Left renal pelvis (tissue), 4 donors: ENCODE measurements around the gene WNK1. TPM values are rescaled to one million over a fixed set of nuclear protein-coding genes. Genes with fewer than 3 reads are reported as not detected.
A peak's percentile ranks its signal among the peaks of the same experiment; 100 is the strongest.
"Not testable (repeated sequence)": the region's sequence is repeated elsewhere in the genome, so short reads cannot be mapped to it uniquely, and the experiment has no call there.

ENCODE experiments used
- DNase-seq, 4 donors: peaks; one replicate each; pipeline ENCODE4 v3.0.0-alpha.2; 2013; ENCODE audit warnings: low read depth in 4 of 4, low spot score in 3 of 4
- polyA plus RNA-seq, 4 donors: library from polyadenylated mRNA; unstranded; fragments of 120-200 nt; gene quantifications; one replicate each; pipeline ENCODE4 v1.2.1, GENCODE V29; 2013; ENCODE audit not compliant: insufficient read length in 4 of 4

The WNK1 gene
- polyA plus RNA-seq, 4 donors, result 71.8 to 112 (median 103) TPM

DNA sequence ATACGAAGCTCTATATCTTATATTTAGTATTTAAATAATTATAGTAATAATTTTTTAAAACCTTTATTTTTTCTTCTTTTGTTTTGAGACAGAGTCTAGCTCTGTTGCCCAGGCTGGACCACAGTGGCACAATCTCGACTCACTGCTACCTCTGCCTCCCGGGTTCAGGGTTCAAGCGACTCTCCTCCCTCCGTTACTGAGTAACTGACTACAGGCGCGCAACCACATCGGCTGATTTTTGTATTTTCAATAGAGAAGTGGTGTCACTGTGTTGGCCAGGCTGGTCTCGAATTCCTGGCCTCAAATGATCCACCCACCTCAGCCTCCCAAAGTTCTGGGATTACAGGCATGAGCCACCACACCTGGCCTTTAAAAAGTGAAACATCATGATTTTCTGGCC, 13.0 kb upstream of the WNK1 start:
- DNase-seq, result no peak

DNA sequence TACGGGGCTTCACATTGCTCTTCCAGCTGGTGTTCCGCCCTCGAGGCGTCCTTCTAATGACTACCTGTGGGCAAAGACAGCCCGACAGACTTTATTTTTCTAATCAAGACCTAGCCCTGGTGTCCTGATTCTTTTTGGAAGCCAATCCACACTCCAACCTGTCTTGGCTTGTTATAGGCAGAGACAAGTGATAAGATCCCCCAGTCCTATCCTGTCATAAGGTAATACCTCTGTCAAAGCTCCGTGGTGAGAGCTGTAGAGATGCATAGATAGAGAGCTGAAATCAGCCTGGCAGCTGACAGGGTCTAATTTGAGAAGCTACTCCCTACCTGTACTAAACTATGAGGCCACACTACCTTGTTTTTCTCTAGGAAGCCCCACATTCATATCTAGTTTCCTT, 11.5 kb upstream of the WNK1 start:
- DNase-seq, result no peak

DNA sequence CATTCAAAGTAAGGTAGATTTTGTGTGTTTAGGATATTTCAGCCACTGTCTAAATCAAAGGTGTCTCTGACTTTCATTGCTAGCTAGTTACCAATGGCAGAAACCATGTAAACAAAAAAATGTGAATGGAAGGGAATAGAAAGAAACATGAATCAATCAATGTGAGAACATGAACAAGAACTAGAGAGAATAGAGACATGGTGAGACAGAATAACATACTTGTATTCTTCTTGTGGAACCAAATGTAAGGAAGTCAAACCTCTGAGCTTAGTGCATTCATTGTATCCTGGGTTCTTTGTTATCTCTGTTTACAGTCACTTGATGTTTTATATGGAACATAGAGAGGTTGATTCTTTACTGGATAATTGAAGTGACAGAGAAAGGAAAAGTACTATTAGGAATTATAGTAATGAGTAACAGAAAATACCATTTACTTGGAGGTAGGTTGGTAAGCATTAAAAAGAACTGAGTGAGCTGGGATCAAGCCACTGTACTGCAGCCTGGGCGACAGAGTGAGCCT, 2.6 kb upstream of the WNK1 start:
- no peak for DNase-seq

DNA sequence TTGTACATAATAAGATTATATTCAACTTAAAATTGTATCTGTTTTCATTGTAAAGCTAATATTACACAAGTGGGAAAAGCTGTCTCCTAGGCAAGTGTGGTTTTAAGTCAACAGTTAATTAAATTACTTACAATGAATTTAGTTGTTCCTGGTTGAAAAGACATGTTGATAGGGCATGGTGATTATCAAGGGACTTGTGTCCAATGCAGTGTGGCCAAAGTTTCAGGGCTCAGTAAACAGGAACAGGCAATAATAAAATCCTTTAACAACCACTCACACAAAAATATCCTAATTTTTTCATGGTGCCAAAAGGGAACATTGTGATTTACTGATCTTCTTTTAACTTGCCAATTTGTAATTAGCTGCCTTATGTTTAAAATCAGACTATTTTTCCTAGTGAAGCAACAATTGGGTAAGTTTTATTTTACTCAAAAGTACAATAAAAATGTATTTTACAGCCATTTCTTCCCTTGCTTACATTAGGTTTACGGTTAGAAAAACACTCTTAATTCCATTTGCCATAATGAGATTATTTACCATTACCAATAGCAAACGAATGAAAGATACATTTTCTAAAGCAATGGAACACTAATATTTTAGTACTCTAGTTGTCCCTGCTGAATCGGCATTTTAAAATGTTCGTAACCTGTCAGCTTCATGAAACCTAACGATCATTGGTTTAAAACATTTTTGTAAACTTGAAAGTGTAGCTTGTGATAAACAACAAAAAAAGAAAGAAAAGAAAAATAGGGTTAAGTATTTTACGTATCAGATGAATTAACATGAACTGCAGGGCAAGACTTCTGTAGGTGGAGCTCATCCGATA, 1.8 kb upstream of the WNK1 start:
- DNase-seq, result no peak

DNA sequence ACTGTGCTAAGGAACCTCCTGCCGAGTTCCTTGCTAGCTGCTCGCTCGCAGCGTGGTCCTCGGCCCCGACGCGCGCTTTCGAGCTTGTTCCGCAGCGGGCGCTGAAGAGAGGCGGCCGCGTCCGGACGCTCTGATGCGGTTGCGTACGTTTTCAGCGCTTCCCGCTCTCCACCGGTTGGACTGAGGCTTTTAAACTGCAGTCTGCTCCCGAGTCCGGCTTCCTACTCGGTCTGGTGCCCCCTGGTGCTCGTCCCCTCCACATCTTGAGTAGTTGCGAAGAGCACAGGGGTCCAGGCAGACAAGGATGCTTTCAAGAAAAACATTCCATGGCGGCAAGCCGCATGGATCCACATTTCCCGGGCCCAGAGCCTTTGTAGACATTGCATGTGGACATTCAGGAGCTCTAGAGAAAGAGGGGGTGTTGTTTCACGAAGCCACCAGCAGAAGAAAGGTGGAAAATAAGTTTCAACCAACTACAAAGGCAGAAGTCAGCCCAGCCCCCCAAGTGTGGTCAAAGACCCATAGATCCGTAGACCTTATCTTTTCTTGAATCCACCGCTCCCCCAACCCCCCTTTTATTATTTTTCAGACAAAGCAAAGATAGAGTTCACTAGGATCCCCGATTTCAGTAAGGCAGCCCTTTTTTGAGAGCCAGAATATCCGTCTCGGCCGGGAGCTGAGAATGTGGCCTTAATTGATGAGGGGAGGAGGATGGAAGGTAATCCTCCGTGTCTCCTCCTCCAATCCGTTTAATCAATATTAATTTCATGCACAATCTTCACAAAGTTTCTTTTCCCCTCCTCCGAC, 984 bp upstream of the WNK1 start:
- DNase-seq, result peak; percentile 85 to 91 (median 87)

DNA sequence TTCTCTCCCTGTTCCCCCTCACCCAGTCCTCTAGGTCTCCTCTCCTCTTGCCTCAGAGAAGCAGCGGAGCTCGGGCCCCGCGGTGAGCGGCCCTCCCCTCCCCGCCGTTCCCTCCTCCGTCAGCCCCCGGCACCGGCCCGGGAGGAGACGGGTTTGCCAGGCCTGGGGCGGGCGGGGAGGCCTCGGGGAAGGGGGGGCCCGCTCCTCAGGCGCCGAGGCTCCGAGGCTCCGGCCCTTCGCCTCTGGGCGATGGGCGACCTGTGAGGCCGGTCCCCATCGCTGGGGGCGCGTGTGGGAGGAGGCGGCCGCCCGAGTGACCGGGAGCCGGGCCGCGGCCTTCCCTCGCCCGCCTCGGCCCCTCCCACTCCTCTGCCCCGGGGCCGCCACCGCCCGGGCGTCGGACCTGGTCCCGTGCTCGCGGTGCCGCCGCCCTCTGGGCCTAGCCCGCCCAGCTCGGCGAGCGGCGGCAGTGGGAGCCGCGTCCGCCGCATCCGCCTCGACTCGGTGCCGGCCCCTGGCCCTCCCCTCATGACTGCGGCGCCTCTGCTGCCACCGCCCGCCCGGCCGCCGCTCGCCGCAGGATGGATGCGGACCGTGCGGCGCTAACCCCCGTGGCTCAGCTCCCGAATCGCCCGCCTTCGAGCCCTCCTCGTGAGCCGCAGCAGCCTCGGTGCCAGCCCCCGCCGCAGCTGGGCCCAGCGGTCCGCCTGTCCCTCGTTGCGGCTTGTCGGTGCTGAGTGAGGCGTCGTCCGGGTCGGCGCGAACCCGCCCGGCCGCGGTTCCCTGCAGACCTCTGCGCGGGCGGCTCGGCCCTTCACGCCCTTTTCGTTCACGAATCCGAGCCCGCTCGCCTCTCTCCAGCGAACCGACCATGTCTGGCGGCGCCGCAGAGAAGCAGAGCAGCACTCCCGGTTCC, 574 bp downstream of the WNK1 start:
- DNase-seq, result peak in 1 of 4 donors; percentile 15

DNA sequence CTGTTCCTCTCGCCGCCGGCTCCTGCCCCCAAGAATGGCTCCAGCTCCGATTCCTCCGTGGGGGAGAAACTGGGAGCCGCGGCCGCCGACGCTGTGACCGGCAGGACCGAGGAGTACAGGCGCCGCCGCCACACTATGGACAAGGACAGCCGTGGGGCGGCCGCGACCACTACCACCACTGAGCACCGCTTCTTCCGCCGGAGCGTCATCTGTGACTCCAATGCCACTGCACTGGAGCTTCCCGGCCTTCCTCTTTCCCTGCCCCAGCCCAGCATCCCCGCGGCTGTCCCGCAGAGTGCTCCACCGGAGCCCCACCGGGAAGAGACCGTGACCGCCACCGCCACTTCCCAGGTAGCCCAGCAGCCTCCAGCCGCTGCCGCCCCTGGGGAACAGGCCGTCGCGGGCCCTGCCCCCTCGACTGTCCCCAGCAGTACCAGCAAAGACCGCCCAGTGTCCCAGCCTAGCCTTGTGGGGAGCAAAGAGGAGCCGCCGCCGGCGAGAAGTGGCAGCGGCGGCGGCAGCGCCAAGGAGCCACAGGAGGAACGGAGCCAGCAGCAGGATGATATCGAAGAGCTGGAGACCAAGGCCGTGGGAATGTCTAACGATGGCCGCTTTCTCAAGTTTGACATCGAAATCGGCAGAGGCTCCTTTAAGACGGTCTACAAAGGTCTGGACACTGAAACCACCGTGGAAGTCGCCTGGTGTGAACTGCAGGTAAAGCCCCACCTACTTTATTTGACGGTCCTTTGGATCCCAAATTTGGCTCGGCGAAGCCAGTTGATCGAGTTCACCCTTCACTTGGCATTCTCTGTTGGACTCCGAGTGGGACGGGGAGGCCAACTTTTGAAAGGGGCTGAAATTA, 1.5 kb downstream of the WNK1 start:
- DNase-seq, result no peak

DNA sequence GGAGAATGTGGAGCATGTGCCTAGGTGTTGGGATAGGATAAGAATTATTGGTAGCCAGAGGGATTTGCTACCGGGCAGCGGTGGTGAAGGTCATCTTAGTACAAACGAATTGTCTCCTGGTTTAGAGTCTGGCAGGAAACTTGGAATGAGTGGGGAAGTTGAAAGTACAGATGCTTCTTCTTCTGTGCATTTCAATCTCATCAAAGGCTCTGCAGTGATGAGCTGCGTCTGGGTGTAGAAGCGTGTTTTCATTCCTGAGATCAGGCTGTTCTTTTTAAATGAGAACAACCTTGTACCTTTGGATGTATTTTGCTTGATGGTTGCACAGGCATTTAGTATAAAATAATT, 2.1 kb downstream of the WNK1 start:
- DNase-seq, result no peak

DNA sequence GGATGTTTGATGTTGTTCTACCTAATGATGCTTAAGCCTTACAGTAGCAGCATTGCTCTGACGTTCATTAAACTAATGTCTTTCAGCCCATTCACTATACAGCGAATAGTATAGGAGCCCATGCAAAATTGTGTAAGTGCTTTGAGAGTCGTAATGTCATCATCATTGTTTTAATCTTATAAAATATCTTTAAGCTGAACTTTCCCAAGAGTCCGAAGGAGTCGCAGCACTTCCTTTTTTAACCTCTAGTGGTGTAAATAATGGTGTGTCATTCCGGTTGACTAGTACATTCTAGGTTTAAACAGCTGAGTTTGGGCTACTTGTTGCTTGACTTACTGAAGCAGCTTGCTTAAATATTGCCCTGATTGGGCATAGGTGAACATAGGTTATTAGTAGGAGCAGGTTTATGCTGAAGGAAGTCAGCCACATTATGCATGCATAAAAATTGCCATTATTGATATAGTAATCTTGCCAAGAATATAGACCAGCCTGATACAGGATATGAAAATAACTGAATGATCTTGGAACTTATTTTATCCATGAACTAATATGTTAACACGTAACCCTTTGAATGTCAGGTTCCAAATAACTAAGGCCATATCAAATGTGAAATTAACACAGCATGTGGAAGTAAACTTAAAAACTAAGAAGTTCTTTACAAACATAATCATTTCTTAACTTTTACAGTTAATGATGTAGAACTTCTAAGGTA, 2.6 kb downstream of the WNK1 start:
- no peak for DNase-seq

DNA sequence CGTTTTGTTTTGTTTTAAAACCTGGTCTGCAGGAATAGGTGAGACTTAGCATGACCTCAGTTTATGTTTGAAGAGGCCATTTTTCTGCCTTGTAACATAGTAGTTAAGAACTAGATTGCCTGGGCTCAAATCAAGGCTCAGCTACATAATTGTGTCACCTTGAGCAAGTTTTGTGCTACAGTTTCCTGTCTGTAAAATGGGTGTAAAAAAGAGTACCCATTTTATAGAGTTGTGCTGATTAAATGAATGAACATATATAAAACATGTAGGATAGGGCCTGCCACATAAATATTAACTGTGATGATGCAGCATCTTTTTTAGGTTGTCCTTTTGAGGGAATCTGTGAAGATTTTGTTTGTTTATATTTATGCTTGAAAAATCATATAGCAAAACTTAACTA, 7.2 kb downstream of the WNK1 start:
- no peak for DNase-seq

DNA sequence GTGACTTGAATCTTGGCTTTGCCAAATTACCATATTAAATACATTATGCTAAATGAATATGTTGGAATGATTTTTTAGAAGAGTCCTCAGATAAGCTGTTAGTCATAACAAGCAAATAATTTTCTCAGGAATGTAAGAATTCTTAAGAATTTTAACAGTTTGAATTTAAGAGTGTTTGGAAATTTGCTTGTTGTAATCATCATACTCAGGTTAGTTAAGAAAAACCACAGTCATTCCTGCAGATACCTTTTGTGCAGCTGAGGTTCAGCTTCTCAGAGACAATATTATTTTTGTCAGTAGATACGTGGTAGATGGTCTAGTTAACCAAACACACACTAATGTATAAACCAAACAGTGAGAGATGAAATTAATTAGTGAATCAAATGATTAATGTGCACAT, 8.9 kb downstream of the WNK1 start:
- no peak for DNase-seq

DNA sequence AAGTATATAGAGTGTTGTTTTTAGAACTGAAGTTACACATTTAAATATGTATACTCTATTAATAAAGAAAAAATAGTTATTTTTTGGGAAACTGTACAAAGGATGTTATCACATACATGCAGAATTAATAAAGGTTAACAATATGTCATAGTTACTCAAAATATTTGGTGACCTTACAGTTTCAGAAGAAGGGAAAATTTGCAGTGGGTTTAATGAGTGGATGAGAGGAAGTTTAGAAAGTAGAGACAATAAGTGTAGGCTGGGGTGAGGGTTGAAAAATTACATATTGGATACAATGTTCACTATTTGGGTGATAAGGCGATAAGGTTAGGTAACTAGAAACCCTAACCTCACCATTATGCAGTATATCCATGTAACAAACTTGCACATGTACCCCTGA, 13.5 kb downstream of the WNK1 start:
- DNase-seq, result no peak

DNA sequence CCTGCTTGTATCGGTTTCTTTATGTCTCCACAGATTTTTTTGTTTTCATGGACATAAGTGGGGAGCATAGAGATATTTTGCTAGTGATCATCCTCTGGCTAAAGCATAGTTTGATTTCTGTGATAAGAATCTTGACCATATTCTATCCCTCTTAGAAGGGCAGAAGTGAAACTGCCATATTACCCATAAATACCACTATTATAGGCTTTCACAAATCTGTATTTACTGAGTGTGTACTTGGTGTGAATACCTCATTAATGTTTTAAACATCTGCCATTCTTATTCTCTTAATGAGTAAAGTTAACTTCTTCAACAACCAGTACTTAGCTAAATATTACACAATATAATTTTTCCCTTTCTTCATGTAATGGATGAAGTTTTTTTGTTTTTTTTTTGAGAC, 16.1 kb downstream of the WNK1 start:
- DNase-seq, result no peak

DNA sequence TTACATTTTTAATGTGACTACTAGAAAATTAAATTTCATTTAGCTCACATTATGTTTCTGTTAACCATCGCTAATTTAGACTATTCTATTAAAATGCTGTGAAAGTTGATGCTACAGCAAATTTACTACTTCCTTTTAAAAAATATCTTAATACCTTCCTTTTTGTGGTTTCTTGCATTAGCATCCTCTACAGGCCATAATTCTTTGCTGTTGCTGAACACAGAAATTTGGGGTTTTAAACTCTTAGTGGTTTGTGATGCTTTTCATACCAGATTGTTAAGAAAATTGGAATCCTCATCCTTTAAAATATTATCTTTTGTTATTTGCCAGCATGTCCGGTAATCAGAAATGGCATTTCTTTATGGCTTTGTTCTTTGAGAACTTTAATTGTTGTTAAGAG, 18.1 kb downstream of the WNK1 start:
- no peak for DNase-seq

DNA sequence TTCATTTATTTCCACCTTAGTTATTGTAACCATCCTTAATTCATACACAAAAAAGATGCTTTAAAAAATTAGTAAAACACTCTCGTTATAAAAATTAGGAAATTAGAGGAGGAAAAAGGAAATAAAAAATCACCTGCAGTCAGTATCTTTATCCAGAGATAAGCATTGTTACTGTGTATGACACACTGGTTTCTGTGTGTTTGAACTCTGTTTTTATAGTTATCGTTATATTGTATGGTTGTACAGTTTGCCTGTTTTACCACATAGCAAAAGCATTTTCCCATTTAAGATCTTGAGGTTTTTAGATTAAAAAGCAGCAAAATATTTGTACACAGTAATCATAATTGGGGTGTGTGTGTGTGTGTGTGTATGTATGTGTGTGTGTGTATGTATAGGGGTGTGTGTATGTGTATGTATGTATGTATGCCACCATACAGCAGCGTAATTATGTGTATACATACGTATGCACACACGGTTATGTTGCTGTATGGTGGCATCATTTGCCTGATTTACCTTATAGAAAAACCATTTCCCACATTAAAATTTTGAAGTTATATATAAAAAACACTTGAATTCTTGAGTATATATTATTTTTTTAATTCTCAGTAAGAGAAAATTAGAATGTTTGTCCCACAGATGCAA, 19.8 kb downstream of the WNK1 start:
- DNase-seq, result no peak

DNA sequence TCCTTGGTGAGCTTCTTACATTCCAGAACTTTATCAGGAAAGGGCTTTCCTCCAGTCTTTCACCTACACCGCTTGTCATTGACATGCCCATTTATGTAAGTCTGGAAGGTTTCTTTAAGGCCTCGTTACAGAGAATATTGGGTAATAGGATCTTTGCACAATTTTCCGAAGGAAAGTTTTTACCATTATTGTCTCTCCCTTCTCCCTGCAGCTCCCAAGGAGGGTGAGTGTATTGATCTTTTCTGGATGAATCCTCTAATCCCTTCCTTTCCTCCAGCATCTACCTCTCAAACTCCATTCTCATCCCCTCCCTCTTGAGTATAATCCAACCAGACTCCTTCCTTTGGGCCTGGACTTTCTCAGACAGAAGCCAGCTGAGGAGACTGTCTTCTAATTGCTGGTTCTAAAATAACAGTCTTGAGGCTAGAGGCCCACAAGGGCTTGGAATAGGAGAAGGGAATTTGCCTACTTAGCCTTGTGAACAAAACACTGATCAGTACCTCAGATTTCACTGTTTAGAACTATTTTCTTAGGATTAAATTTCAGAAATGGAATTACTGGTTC, 21.8 kb downstream of the WNK1 start:
- no peak for DNase-seq

DNA sequence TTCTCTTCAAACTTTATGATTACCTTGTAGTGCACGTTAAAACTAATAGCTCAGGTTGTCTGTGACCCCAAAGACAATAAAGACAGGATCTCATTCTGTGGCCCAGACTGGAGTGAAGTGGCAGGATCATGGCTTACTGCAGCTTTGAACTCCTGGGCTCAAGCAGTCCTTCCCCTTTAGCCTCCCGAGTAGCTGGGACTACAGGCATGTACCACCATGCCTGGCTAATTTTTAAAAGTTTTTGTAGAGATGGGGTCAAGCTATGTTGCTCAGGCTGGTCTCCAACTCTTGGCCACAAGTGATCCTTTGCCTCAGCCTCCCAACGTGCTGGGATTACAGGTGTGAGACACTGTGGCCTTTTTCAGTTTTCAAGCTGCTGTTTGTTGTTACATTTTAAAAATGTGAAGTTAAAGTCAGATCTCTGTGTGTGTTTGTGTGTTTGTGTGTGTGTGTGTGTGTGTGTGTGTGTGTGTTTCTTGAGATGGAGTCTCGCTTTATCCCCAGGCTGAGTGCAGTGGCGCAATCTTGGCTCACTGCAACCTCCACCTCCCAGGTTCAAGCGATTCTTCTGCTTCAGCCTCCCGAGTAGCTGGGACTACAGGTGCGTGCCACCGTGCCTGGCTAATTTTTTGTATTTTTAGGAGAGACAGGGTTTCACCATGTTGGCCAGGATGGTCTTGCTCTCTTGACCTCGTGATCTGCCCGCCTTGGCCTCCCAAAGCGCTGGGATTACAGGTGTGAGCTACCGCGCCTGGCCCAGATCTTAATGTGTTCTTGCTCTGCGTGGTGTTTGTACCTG, 23.8 kb downstream of the WNK1 start:
- not testable (repeated sequence) for DNase-seq
